Fibroblast of lung (primary cell): ENCODE measurements around the gene ZNF175. TPM values are rescaled to one million over a fixed set of nuclear protein-coding genes. Genes with fewer than 3 reads are reported as not detected.

ENCODE experiments used
- DNase-seq, 2 donors: peaks; one replicate each; pipeline versions ENCODE4 v3.0.0 to v3.0.0-alpha.2; 2010; ENCODE audit warnings: low read depth in 2 of 2
- H2AFZ ChIP-seq: 2 replicates; pipeline ENCODE4 v1.5.1; 2012; ENCODE audit warnings: low read length, control low read depth, inconsistent platforms
- H3K27ac ChIP-seq: 2 replicates; pipeline ENCODE4 v1.5.1; 2011; ENCODE audit warnings: low read length, control low read depth; ENCODE audit not compliant: insufficient read depth
- H3K27me3 ChIP-seq: 2 replicates; pipeline ENCODE4 v1.5.1; 2011; ENCODE audit warnings: mild to moderate bottlenecking, low read length; ENCODE audit not compliant: control insufficient read depth, insufficient read depth
- H3K36me3 ChIP-seq: 2 replicates; pipeline ENCODE4 v1.5.1; 2011; ENCODE audit warnings: low read length; ENCODE audit not compliant: control insufficient read depth, insufficient read depth
- H3K4me1 ChIP-seq: 2 replicates; pipeline ENCODE4 v1.5.1; 2011; ENCODE audit warnings: low read length; ENCODE audit not compliant: control insufficient read depth, insufficient read depth; ENCODE audit errors: extremely low read depth
- H3K4me2 ChIP-seq: 2 replicates; pipeline ENCODE4 v1.5.1; 2011; ENCODE audit warnings: low read length, control low read depth; ENCODE audit not compliant: insufficient read depth; ENCODE audit errors: extremely low read depth
- H3K4me3 ChIP-seq, 4 experiments: fragments of 200-600 bp in 1 of 4; sonication (generic) in 1 of 4; replicated peaks in 1 of 4; 2 replicates each; pipeline ENCODE4 v1.5.1; 2011 to 2016; ENCODE audit warnings: low read length in 4 of 4, low read depth in 3 of 4, mild to moderate bottlenecking in 3 of 4, control low read depth in 2 of 4, inconsistent platforms in 1 of 4, mixed read lengths in 1 of 4; ENCODE audit not compliant: insufficient read depth in 1 of 4; ENCODE audit errors: control extremely low read depth in 1 of 4
- H3K79me2 ChIP-seq: 2 replicates; pipeline ENCODE4 v1.5.1; 2012; ENCODE audit warnings: mild to moderate bottlenecking, low read length, inconsistent platforms; ENCODE audit not compliant: control insufficient read depth, insufficient read depth
- H3K9ac ChIP-seq: 2 replicates; pipeline ENCODE4 v1.5.1; 2011; ENCODE audit warnings: mild to moderate bottlenecking, low read length, control low read depth; ENCODE audit not compliant: insufficient read depth
- H3K9me3 ChIP-seq: 2 replicates; pipeline ENCODE4 v1.5.1; 2012; ENCODE audit warnings: low read depth, low read length; ENCODE audit not compliant: control insufficient read depth, insufficient read depth
- H4K20me1 ChIP-seq: 2 replicates; pipeline ENCODE4 v1.5.1; 2011; ENCODE audit warnings: low read length; ENCODE audit not compliant: control insufficient read depth, insufficient read depth; ENCODE audit errors: extremely low read depth
- EZH2 ChIP-seq: IDR thresholded peaks from 2 replicates; pipeline ENCODE4 v1.5.1; 2012; ENCODE audit warnings: low read length, control low read depth, mild to moderate bottlenecking; ENCODE audit errors: missing control alignments
- polyA plus RNA-seq, 2 donors: library from polyadenylated mRNA; depleted of rRNA in 1 of 2; stranded (reverse) in 1 of 2; unstranded in 1 of 2; fragments of >200 nt; gene quantifications; 2 replicates each; pipeline ENCODE4 v1.2.1, GENCODE V29; 2011 to 2012; ENCODE audit warnings: missing spikeins in 1 of 2
- total RNA-seq: library from RNA; depleted of rRNA; stranded (reverse); fragments of >200 nt; gene quantifications from 2 replicates; pipeline ENCODE4 v1.2.1, GENCODE V29; 2014
- TF ChIP-seq, protein P1 (sequence below), 2 donors: IDR thresholded peaks in 1 of 2; conservative IDR thresholded peaks in 1 of 2; 1 replicate in 1 of 2; 2 replicates in 1 of 2; pipeline ENCODE4 v1.5.1; 2011 to 2012; ENCODE audit warnings: low read length in 2 of 2, control low read depth in 1 of 2, inconsistent platforms in 1 of 2, low read depth in 1 of 2, mild to moderate bottlenecking in 1 of 2

Gene ZNF175
- total and polyA plus RNA-seq, 2 donors (not counting 1 experiment from before 2014, with no cell fraction given), result 5.0 to 7.6 TPM

DNA sequence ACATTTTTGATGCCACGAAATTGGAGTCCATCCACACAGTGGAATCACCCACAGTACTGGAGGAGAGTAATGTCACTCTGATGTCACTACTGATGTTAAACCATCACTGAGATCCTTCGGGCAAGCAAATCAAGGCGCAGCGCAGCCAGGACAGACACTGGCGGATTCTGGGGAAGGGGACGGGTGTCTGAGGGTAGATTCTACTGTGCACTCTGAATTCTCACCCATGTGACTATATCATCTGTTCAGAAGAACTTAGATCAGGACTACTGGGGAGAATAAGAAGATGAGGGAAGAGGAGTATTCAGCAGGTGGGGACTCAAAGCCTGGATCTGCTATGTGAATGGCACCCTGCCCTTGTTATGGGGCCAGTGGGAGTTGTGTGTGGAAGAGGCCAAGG, 27.0 kb upstream of the ZNF175 start:
- H3K9me3 ChIP-seq, result no peaks in the 10 kb centered on the region
- no peak overlapping the region for H3K4me2 ChIP-seq
- no peak overlapping the region for H3K4me3 ChIP-seq
- H3K27me3 ChIP-seq, result no peaks in the 10 kb centered on the region
- H3K36me3 ChIP-seq, result no peaks in the 10 kb centered on the region
- no peaks in the 10 kb centered on the region for H4K20me1 ChIP-seq
- TF ChIP-seq, protein P1, sequence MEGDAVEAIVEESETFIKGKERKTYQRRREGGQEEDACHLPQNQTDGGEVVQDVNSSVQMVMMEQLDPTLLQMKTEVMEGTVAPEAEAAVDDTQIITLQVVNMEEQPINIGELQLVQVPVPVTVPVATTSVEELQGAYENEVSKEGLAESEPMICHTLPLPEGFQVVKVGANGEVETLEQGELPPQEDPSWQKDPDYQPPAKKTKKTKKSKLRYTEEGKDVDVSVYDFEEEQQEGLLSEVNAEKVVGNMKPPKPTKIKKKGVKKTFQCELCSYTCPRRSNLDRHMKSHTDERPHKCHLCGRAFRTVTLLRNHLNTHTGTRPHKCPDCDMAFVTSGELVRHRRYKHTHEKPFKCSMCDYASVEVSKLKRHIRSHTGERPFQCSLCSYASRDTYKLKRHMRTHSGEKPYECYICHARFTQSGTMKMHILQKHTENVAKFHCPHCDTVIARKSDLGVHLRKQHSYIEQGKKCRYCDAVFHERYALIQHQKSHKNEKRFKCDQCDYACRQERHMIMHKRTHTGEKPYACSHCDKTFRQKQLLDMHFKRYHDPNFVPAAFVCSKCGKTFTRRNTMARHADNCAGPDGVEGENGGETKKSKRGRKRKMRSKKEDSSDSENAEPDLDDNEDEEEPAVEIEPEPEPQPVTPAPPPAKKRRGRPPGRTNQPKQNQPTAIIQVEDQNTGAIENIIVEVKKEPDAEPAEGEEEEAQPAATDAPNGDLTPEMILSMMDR (conservative IDR thresholded peaks at IDR 0.05 in 1 of 2, IDR thresholded peaks at IDR 0.05 in 1 of 2; ENCODE audit: low read depth in 1 of 2, low read length in 2 of 2), result no peak
- TF ChIP-seq EZH2, result no peak
- H3K9ac ChIP-seq, result no peak overlapping the region
- H2AFZ ChIP-seq, result no peak overlapping the region
- no peak for DNase-seq
- H3K27ac ChIP-seq, result no peak overlapping the region
- no peaks in the 10 kb centered on the region for H3K79me2 ChIP-seq
- no peaks in the 10 kb centered on the region for H3K4me1 ChIP-seq

DNA sequence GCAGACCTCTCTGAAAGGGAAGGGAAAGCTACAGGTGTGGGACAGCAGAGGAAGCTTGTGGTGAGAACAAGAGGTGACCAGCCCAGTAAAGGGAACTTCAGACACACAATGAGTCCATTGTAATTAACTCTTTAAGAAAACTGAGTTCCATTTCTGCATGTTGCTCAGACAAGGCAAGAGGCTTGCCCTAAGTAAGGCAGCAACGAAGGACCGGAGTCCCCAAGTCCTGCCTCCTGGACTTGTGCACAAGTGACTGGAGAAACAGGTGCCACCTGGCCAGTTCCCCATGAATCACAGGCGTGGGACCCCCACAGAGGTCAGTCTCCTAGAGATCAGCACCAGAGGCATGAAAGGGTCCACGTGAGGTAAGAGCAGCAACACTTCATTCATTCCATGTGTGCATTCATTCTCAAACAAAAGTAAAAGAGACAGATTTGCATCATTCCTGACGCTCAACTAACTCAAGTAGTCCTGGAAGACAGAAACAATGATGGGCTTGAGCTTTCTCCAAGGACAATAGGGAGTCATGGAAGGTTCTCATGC, 24.9 kb upstream of the ZNF175 start:
- Histone ChIP-seq H3K4me3 (no peak overlapping the region), H3K36me3 (no peaks in the 10 kb centered on the region), H2AFZ (no peak overlapping the region), H3K79me2 (no peaks in the 10 kb centered on the region), H3K4me1 (no peaks in the 10 kb centered on the region), H4K20me1 (peaks cover 1% of the 10 kb centered on the region), H3K27me3 (no peaks in the 10 kb centered on the region), H3K9ac (no peak overlapping the region), H3K27ac (no peak overlapping the region), H3K4me2 (no peak overlapping the region), H3K9me3 (no peaks in the 10 kb centered on the region)
- no peak for DNase-seq
- TF ChIP-seq EZH2, result no peak
- TF ChIP-seq, protein P1 (conservative IDR thresholded peaks at IDR 0.05 in 1 of 2, IDR thresholded peaks at IDR 0.05 in 1 of 2; ENCODE audit: low read depth in 1 of 2, low read length in 2 of 2), result no peak

DNA sequence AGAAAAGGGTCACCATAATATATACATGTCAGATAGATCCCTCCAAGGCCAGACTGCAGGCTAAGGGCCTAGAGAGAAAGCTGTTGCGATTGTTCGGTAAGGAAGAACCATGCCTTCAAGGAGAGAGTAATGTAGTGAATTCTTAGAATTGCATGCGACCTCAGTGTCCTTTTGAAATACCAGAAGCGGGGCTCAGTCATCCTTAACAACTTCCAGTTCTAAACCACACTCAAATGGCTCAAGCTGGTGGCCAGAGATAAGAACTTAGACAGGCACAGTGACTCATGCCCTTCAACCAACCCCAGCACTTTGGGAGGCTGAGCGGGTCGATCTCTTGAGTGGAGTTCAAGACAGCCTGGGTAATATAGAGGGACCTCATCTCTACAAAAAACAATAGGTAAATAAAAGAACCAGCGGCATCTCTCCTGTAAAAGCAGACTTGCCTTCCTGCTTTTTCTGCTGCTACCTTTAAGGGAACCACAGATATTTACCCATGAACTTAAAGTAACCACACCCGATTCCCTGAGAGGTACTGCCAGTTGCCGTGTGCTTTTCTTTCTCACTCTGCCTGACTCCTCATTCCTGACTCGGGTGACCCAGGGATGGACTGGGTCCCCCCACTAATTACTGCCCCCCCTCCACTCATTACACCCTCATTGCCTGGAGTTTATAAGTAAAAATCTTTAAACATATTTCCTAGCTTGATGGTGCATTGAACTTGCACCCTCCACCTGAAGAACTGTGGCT, 24.3 kb upstream of the ZNF175 start:
- H3K4me2 ChIP-seq, result no peak overlapping the region
- no peak overlapping the region for H2AFZ ChIP-seq
- H3K27me3 ChIP-seq, result no peaks in the 10 kb centered on the region
- peak in 1 of 2 donors; percentile 32 for DNase-seq
- no peak overlapping the region for H3K27ac ChIP-seq
- no peak overlapping the region for H3K4me3 ChIP-seq
- H3K36me3 ChIP-seq, result no peaks in the 10 kb centered on the region
- no peaks in the 10 kb centered on the region for H3K9me3 ChIP-seq
- no peaks in the 10 kb centered on the region for H3K4me1 ChIP-seq
- peaks cover 1% of the 10 kb centered on the region for H4K20me1 ChIP-seq
- TF ChIP-seq, protein P1 (conservative IDR thresholded peaks at IDR 0.05 in 1 of 2, IDR thresholded peaks at IDR 0.05 in 1 of 2; ENCODE audit: low read depth in 1 of 2, low read length in 2 of 2), result no peak
- no peak for TF ChIP-seq EZH2
- no peaks in the 10 kb centered on the region for H3K79me2 ChIP-seq
- no peak overlapping the region for H3K9ac ChIP-seq
